ENCODE results near the gene ZC3H10.

DNA sequence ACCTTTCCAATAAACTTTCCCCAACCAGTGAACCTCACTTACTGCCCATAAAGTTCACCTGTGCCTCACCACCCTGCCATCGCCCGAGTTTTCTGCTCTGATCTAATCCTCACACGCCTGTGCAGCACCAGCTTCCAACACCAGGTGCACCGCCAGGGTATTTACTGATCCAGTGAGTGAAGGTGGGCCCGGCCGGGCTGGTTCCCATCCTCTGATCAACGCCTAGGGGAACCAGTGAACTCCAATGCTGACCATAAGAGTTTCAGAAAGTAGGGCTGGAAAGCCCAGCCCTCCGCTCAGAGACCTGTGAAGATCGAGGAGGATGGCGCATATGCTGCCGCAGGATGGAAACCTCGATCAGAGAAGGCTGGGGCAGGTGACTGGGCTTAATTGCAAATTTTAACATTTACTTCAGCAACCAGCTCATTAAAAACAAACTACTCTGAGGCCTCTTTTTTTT is 33.6 kb downstream of the ZC3H10 start:
- TF ChIP-seq, protein P1, sequence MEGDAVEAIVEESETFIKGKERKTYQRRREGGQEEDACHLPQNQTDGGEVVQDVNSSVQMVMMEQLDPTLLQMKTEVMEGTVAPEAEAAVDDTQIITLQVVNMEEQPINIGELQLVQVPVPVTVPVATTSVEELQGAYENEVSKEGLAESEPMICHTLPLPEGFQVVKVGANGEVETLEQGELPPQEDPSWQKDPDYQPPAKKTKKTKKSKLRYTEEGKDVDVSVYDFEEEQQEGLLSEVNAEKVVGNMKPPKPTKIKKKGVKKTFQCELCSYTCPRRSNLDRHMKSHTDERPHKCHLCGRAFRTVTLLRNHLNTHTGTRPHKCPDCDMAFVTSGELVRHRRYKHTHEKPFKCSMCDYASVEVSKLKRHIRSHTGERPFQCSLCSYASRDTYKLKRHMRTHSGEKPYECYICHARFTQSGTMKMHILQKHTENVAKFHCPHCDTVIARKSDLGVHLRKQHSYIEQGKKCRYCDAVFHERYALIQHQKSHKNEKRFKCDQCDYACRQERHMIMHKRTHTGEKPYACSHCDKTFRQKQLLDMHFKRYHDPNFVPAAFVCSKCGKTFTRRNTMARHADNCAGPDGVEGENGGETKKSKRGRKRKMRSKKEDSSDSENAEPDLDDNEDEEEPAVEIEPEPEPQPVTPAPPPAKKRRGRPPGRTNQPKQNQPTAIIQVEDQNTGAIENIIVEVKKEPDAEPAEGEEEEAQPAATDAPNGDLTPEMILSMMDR (IDR thresholded peaks at IDR 0.05 in 4 of 5, conservative IDR thresholded peaks at IDR 0.05 in 1 of 5) = peak; percentile 57 to 75 (median 60)
- TF ChIP-seq POLR2A (IDR thresholded peaks at IDR 0.05) = no peak
